ENCODE data around the gene CTCF. TPM values are rescaled to one million over a fixed set of nuclear protein-coding genes. Genes with fewer than 3 reads are reported as not detected.
"Not testable (repeated sequence)": the region's sequence is repeated elsewhere in the genome, so short reads cannot be mapped to it uniquely, and the experiment has no call there.

The CTCF gene
- 19.8 TPM for polyA plus RNA-seq (2013, experiment 1 of 2)
- polyA plus RNA-seq (2013, experiment 2 of 2) = 18.5 TPM

- peaks cover 10% of the 10 kb centered on the region for H3K79me1 ChIP-seq (replicated peaks; ENCODE audit: low read length, poor library complexity, severe bottlenecking)
- peak within 1 kb of the TSS; percentile 96 for H3K9ac ChIP-seq (ENCODE audit: low read length)
- peak within 1 kb of the TSS in 1 of 2 experiments; percentile 97 for H2BK12ac ChIP-seq (ENCODE audit: low read length in 2 of 2)
- peak within 1 kb of the TSS; percentile 100 for H3K18ac ChIP-seq (ENCODE audit: low read depth in 1 of 2, low read length in 2 of 2)
- H4K8ac ChIP-seq (ENCODE audit: low read length) = peak within 1 kb of the TSS; percentile 96
- H3K4ac ChIP-seq (ENCODE audit: low read depth in 1 of 2, low read length in 2 of 2) = peak within 1 kb of the TSS; percentile 100
- peak; percentile 87 for DNase-seq
- H2AK5ac ChIP-seq (ENCODE audit: low read length, severe bottlenecking) = no peak within 1 kb of the TSS
- peak within 1 kb of the TSS; percentile 91 for H2BK5ac ChIP-seq (ENCODE audit: low read depth, low read length, poor library complexity, severe bottlenecking)
- H3K36me3 ChIP-seq (ENCODE audit: control insufficient read depth in 1 of 2, insufficient read depth in 2 of 2, low read depth in 1 of 2, low read length in 2 of 2) = no peaks in the 10 kb centered on the region
- H3K27ac ChIP-seq (ENCODE audit: low read length, poor library complexity, severe bottlenecking) = peak within 1 kb of the TSS; percentile 86
- peak within 1 kb of the TSS; percentile 98 for H4K91ac ChIP-seq (ENCODE audit: low read length)
- H3K4me2 ChIP-seq (ENCODE audit: low read length, poor library complexity, severe bottlenecking) = peak within 1 kb of the TSS; percentile 96
- no peaks in the 10 kb centered on the region for H3K9me3 ChIP-seq (ENCODE audit: control insufficient read depth, low read length)
- H3K14ac ChIP-seq (ENCODE audit: low read length in 2 of 2) = peak within 1 kb of the TSS; percentile 74 to 100
- H2BK120ac ChIP-seq (ENCODE audit: low read depth, low read length) = peak within 1 kb of the TSS; percentile 100
- no peaks in the 10 kb centered on the region for H3K27me3 ChIP-seq (ENCODE audit: control insufficient read depth in 1 of 2, insufficient read depth in 1 of 2, low read length in 2 of 2)
- H2AFZ ChIP-seq (ENCODE audit: low read depth, low read length) = peak within 1 kb of the TSS; percentile 99
- peaks cover 5% of the 10 kb centered on the region for H3K4me1 ChIP-seq (ENCODE audit: control insufficient read depth, insufficient read depth, low read depth, low read length)
- H3K4me3 ChIP-seq (ENCODE audit: insufficient read depth in 1 of 2, low read depth in 1 of 2, low read length in 2 of 2) = peak within 1 kb of the TSS; percentile 85 to 98
- peak within 1 kb of the TSS; percentile 100 for H3K23ac ChIP-seq (ENCODE audit: low read length in 2 of 2)
- H2BK15ac ChIP-seq (ENCODE audit: low read depth, poor library complexity, severe bottlenecking) = peak within 1 kb of the TSS; percentile 96
- WGBS = 0% methylated on average over 26 of the region's 62 CpGs
These were observed at the start of gene CTCF for GRCh38 chr16:67562526-67562917. Gene CTCF, plus strand, starts transcription at chr16:67562526. Its CDS starts 48,307 bp downstream, at chr16:67610833.

GRCh38 chr16:67513892-67514291, 48.4 kb upstream of the CTCF start:
- peaks cover 22% of the 10 kb centered on the region for H3K4me1 ChIP-seq (ENCODE audit: control insufficient read depth, insufficient read depth, low read depth, low read length)
- not testable (repeated sequence) for H3K9ac ChIP-seq (ENCODE audit: low read length); H3K4me3 ChIP-seq (ENCODE audit: insufficient read depth in 1 of 2, low read depth in 1 of 2, low read length in 2 of 2); H4K91ac ChIP-seq (ENCODE audit: low read length); H3K23ac ChIP-seq (ENCODE audit: low read length in 2 of 2); H3K27ac ChIP-seq (ENCODE audit: low read length, poor library complexity, severe bottlenecking); H2AFZ ChIP-seq (ENCODE audit: low read depth, low read length); H2BK15ac ChIP-seq (ENCODE audit: low read depth, poor library complexity, severe bottlenecking); H3K27me3 ChIP-seq (ENCODE audit: control insufficient read depth in 1 of 2, insufficient read depth in 1 of 2, low read length in 2 of 2); H3K36me3 ChIP-seq (ENCODE audit: control insufficient read depth in 1 of 2, insufficient read depth in 2 of 2, low read depth in 1 of 2, low read length in 2 of 2); H3K79me1 ChIP-seq (replicated peaks; ENCODE audit: low read length, poor library complexity, severe bottlenecking); H2BK5ac ChIP-seq (ENCODE audit: low read depth, low read length, poor library complexity, severe bottlenecking); H3K4me2 ChIP-seq (ENCODE audit: low read length, poor library complexity, severe bottlenecking); H3K14ac ChIP-seq (ENCODE audit: low read length in 2 of 2); H2BK120ac ChIP-seq (ENCODE audit: low read depth, low read length); H2BK12ac ChIP-seq (ENCODE audit: low read length in 2 of 2); H2AK5ac ChIP-seq (ENCODE audit: low read length, severe bottlenecking); H4K8ac ChIP-seq (ENCODE audit: low read length); DNase-seq; H3K9me3 ChIP-seq (ENCODE audit: control insufficient read depth, low read length); H3K4ac ChIP-seq (ENCODE audit: low read depth in 1 of 2, low read length in 2 of 2); H3K18ac ChIP-seq (ENCODE audit: low read depth in 1 of 2, low read length in 2 of 2)
- 100% methylated on average over 1 of the region's 1 CpG for WGBS

- H2AFZ ChIP-seq (ENCODE audit: low read depth, low read length) = no peak overlapping the region
- no peak overlapping the region for H3K4me3 ChIP-seq (ENCODE audit: insufficient read depth in 1 of 2, low read depth in 1 of 2, low read length in 2 of 2)
- H2AK5ac ChIP-seq (ENCODE audit: low read length, severe bottlenecking) = no peak overlapping the region
- H2BK120ac ChIP-seq (ENCODE audit: low read depth, low read length) = no peak overlapping the region
- no peak overlapping the region for H2BK12ac ChIP-seq (ENCODE audit: low read length in 2 of 2)
- no peak overlapping the region for H4K8ac ChIP-seq (ENCODE audit: low read length)
- no peak overlapping the region for H3K9ac ChIP-seq (ENCODE audit: low read length)
- H2BK15ac ChIP-seq (ENCODE audit: low read depth, poor library complexity, severe bottlenecking) = no peak overlapping the region
- H3K79me1 ChIP-seq (replicated peaks; ENCODE audit: low read length, poor library complexity, severe bottlenecking) = no peaks in the 10 kb centered on the region
- H3K14ac ChIP-seq (ENCODE audit: low read length in 2 of 2) = no peak overlapping the region
- peak; percentile 89 for DNase-seq
- H2BK5ac ChIP-seq (ENCODE audit: low read depth, low read length, poor library complexity, severe bottlenecking) = no peak overlapping the region
- H3K23ac ChIP-seq (ENCODE audit: low read length in 2 of 2) = no peak overlapping the region
- peaks cover 22% of the 10 kb centered on the region for H3K4me1 ChIP-seq (ENCODE audit: control insufficient read depth, insufficient read depth, low read depth, low read length)
- no peak overlapping the region for H3K4ac ChIP-seq (ENCODE audit: low read depth in 1 of 2, low read length in 2 of 2)
- H3K27me3 ChIP-seq (ENCODE audit: control insufficient read depth in 1 of 2, insufficient read depth in 1 of 2, low read length in 2 of 2) = no peaks in the 10 kb centered on the region
- H3K27ac ChIP-seq (ENCODE audit: low read length, poor library complexity, severe bottlenecking) = no peak overlapping the region
- H4K91ac ChIP-seq (ENCODE audit: low read length) = no peak overlapping the region
- no peaks in the 10 kb centered on the region for H3K9me3 ChIP-seq (ENCODE audit: control insufficient read depth, low read length)
- no peak overlapping the region for H3K4me2 ChIP-seq (ENCODE audit: low read length, poor library complexity, severe bottlenecking)
- no peaks in the 10 kb centered on the region for H3K36me3 ChIP-seq (ENCODE audit: control insufficient read depth in 1 of 2, insufficient read depth in 2 of 2, low read depth in 1 of 2, low read length in 2 of 2)
- 10% methylated on average over 8 of the region's 8 CpGs for WGBS
- no peak overlapping the region for H3K18ac ChIP-seq (ENCODE audit: low read depth in 1 of 2, low read length in 2 of 2)
These were observed 47.9 kb upstream of the CTCF start for GRCh38 chr16:67514382-67514828.

GRCh38 chr16:67516296-67517154, 45.8 kb upstream of the CTCF start:
- no peaks in the 10 kb centered on the region for H3K79me1 ChIP-seq (replicated peaks; ENCODE audit: low read length, poor library complexity, severe bottlenecking)
- peak overlapping the region; percentile 68 for H2BK5ac ChIP-seq (ENCODE audit: low read depth, low read length, poor library complexity, severe bottlenecking)
- H2BK120ac ChIP-seq (ENCODE audit: low read depth, low read length) = no peak overlapping the region
- H3K18ac ChIP-seq (ENCODE audit: low read depth in 1 of 2, low read length in 2 of 2) = peak overlapping the region in 1 of 2 experiments; percentile 37
- H4K8ac ChIP-seq (ENCODE audit: low read length) = peak overlapping the region; percentile 60
- H3K4me2 ChIP-seq (ENCODE audit: low read length, poor library complexity, severe bottlenecking) = peak overlapping the region; percentile 24
- DNase-seq = peak; percentile 75
- H3K27me3 ChIP-seq (ENCODE audit: control insufficient read depth in 1 of 2, insufficient read depth in 1 of 2, low read length in 2 of 2) = no peaks in the 10 kb centered on the region
- H4K91ac ChIP-seq (ENCODE audit: low read length) = peak overlapping the region; percentile 85
- H3K14ac ChIP-seq (ENCODE audit: low read length in 2 of 2) = no peak overlapping the region
- H3K4ac ChIP-seq (ENCODE audit: low read depth in 1 of 2, low read length in 2 of 2) = no peak overlapping the region
- H3K23ac ChIP-seq (ENCODE audit: low read length in 2 of 2) = no peak overlapping the region
- H3K27ac ChIP-seq (ENCODE audit: low read length, poor library complexity, severe bottlenecking) = peak overlapping the region; percentile 74
- 57% methylated on average over 11 of the region's 12 CpGs for WGBS
- H3K36me3 ChIP-seq (ENCODE audit: control insufficient read depth in 1 of 2, insufficient read depth in 2 of 2, low read depth in 1 of 2, low read length in 2 of 2) = no peaks in the 10 kb centered on the region
- peak overlapping the region in 1 of 2 experiments; percentile 58 for H3K4me3 ChIP-seq (ENCODE audit: insufficient read depth in 1 of 2, low read depth in 1 of 2, low read length in 2 of 2)
- peak overlapping the region; percentile 77 for H2AK5ac ChIP-seq (ENCODE audit: low read length, severe bottlenecking)
- no peak overlapping the region for H2AFZ ChIP-seq (ENCODE audit: low read depth, low read length)
- H3K9ac ChIP-seq (ENCODE audit: low read length) = peak overlapping the region; percentile 73
- H3K9me3 ChIP-seq (ENCODE audit: control insufficient read depth, low read length) = no peaks in the 10 kb centered on the region
- peaks cover 22% of the 10 kb centered on the region for H3K4me1 ChIP-seq (ENCODE audit: control insufficient read depth, insufficient read depth, low read depth, low read length)
- peak overlapping the region in 1 of 2 experiments; percentile 49 for H2BK12ac ChIP-seq (ENCODE audit: low read length in 2 of 2)
- no peak overlapping the region for H2BK15ac ChIP-seq (ENCODE audit: low read depth, poor library complexity, severe bottlenecking)

Measured in mesenchymal stem cell (in vitro differentiated cells and primary cell).